Eye (tissue), 1 donor: ENCODE results near the gene TMEM151A.
"Not testable (repeated sequence)": the region's sequence is repeated elsewhere in the genome, so short reads cannot be mapped to it uniquely, and the experiment has no call there.

Experiments used
- DNase-seq: peaks from one replicate; pipeline ENCODE4 v3.0.0-alpha.2; 2015

The TMEM151A gene

GRCh38 chr11:66267379-66268243 lies 24.1 kb upstream of the TMEM151A start:
- DNase-seq: peak; percentile 95

DNA sequence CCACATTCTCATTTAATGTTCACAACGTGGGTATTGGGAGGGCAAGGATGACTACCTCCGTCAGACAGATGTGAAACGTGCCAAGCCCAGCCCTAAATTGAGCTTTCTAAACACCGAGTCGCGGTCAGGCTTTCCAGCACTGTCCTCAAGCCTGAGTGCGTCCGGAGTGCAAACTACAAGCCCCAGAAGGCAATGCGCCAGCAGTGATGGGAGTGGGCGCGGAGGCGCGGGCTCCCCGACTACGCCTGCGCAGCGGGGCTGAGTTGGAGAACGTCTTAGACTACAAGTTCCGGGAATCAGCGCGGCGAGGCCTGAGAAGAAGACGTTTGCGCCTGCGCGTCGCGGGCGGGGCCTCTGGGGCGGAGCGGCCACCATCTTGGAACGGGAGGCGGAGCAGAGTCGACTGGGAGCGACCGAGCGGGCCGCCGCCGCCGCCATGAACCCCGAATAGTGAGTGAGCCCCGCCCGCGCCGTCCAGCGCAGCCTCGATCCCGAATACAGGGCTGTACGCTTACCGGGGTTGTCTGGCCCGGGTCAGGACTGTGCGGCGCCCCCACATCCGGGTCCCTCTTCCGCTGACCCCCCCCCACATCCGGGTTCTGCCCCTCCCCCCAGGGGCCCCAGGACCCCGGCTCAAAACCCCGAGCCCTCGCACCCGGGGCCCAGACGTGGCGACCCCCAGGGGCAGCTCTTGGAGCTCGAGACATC lies 23.3 kb upstream of the TMEM151A start, which contains the start of gene RAB1B:
Gene RAB1B (plus strand): TSS at position 396 of the 708 bp plus-strand sequence. CDS start 41 bp downstream, at position 437.
- DNase-seq: peak; percentile 100

DNA sequence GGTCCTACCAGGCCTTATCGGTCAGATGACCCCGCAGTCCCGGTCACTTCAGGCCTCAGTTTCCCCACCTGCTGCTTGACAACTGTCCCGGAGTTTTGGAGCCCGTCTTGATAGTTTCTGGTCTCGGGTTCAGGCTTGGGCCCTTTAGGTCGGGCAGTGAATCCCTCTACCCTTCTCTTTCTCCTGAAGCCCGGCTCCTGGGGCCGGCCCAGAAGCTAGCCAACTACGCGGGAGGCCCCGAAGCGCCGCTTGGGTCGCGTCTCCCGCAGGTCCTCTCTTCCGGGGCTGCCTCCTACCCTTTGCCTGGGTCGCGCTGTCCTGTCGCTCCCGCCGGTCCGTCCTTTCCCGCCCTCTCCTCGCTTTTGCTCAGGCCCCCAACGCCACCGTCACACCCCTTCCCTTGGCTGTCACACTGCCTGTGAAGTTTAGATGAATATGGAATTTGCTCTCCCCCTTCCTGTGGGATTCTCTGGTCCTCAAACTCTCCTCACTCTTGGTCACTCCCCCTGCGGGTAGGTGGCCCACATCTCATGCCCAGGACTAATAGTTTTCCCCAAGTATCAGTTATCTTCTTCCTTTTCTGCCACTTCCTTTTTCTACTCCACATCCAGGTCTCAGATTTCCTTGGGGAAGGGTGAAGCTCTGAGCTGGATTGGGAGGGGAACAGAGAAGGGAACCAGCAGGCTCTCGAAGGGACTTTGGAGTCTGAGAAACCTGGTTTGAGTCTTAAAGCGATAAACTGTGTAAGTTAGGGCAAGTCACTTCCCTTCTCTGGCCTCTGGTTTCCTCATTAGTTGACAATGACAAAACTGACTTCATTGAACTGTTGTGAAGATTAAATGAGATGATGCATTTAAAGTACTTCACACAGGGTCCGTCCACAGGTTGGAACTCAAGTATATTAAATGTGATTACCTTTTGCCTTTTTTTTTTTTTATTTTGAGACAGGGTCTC lies 22.5 kb upstream of the TMEM151A start:
- DNase-seq: no peak

DNA sequence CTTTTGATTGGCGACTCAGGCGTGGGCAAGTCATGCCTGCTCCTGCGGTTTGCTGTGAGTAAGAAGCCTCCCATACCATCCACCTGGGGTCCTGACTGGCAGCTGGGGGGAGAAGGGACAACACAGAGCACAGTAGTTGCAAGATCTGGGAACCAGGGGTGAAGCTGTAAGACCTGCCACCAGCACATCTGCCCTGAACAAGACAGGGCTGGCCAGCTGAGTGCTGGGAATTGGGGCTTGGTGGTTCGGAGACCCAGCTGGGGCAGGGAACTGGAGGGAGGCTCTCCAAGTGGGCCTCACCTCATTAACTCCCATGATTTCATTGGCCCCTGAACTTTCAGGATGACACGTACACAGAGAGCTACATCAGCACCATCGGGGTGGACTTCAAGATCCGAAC lies 19.9 kb upstream of the TMEM151A start:
- DNase-seq: no peak

- no peak for DNase-seq
Measured at GRCh38 chr11:66272596-66272995, 19.1 kb upstream of the TMEM151A start.

DNA sequence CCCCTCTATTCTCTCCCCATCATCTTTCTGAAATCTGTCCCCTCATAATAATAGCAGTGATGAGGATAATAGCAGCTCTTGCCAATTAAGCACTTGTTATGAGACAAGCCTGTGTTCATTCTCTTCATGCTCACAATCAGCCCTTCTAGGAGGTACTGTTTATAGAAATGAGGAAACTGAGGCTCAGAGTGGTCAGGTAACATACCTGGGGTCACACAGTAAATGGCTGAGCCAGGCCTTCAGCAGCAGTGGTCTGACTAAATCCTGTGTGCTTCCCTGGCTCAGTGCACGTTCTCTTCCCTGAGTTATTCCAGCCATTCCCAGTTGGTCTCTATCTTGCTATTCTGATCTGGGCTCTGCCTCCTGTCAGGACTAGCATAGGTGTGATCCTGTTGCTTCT lies 17.5 kb upstream of the TMEM151A start:
- DNase-seq: no peak

DNA sequence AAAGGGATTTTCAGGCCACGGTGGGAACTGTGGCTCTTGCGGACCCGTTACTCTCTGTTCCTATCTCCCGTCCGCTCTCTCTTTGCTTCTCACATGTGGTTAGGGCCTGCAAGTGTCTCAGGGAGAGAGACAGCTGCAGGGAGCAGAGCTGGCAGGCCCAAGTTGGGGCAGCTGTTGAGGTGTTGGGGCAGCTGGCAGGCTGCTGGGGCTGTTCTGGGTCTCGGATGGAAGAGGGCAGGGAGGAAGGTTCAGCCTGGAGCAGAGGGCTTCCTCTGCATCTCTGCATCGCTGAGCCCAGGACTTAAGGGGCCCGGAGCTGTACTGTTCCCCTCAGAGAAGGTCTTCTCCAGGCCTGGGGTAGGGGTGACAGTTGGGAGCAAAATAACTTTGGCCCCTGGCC lies 16.3 kb upstream of the TMEM151A start:
- no peak for DNase-seq

DNA sequence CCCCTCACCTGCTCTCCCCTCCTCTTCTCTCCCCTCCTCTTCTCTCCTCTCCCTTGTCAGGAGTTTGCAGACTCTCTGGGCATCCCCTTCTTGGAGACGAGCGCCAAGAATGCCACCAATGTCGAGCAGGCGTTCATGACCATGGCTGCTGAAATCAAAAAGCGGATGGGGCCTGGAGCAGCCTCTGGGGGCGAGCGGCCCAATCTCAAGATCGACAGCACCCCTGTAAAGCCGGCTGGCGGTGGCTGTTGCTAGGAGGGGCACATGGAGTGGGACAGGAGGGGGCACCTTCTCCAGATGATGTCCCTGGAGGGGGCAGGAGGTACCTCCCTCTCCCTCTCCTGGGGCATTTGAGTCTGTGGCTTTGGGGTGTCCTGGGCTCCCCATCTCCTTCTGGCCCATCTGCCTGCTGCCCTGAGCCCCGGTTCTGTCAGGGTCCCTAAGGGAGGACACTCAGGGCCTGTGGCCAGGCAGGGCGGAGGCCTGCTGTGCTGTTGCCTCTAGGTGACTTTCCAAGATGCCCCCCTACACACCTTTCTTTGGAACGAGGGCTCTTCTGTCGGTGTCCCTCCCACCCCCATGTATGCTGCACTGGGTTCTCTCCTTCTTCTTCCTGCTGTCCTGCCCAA lies 15.6 kb upstream of the TMEM151A start:
- DNase-seq: no peak

GRCh38 chr11:66276619-66277018 lies 15.1 kb upstream of the TMEM151A start:
- not testable (repeated sequence) for DNase-seq

DNA sequence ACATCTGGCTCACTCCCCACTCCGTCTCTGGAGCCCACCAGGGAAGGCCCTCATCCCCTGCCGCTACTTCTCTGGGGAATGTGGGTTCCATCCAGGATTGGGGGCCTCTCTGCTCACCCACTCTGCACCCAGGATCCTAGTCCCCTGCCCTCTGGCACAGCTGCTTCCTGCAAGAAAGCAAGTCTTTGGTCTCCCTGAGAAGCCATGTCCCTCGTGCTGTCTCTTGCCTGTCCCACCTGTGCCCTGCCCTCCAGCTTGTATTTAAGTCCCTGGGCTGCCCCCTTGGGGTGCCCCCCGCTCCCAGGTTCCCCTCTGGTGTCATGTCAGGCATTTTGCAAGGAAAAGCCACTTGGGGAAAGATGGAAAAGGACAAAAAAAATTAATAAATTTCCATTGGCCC lies 14.6 kb upstream of the TMEM151A start:
- DNase-seq: not testable (repeated sequence)

GRCh38 chr11:66277471-66278362 lies 14.0 kb upstream of the TMEM151A start, which contains the start of gene CNIH2:
CNIH2 (plus strand) TSS chr11:66278175; CDS start chr11:66278457, 282 bp downstream.
- peak; percentile 75 for DNase-seq

DNA sequence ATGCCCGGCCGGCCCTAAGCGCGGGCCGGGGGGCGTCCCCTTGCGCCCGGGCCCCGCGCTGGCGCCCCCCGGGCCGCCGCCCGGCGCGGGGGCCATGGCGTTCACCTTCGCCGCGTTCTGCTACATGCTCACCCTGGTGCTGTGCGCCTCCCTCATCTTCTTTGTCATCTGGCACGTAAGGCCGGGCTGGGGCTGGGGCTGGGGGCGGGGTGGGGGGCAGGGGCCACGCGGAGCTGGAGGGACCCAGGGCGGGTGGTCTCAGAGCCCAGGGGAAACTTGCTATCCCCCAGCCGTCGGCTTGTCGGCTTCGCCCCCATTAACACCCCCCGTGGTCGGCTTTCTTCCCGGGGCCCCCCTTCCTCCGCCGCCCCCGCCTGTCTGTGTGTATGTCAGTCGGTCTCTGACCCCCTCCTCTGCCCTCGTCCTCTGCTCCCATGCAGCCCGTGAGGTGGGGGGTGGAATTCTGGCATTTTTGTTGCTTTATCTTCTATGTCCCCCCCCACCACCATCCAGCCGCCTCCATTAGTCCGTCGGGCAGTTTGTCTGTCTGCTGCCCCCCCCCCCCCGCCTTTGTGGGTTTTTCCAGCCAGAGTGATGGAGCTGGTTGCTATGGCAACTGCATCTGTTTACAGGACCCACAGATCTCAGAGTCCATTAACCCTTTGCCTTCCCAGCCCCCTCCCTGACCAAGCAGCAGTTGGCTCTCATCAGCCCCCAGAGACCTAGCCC lies 13.2 kb upstream of the TMEM151A start:
- peak; percentile 49 for DNase-seq

GRCh38 chr11:66279092-66279734 lies 12.5 kb upstream of the TMEM151A start:
- DNase-seq: peak; percentile 22

GRCh38 chr11:66280428-66280827 lies 11.3 kb upstream of the TMEM151A start:
- DNase-seq: peak; percentile 81

DNA sequence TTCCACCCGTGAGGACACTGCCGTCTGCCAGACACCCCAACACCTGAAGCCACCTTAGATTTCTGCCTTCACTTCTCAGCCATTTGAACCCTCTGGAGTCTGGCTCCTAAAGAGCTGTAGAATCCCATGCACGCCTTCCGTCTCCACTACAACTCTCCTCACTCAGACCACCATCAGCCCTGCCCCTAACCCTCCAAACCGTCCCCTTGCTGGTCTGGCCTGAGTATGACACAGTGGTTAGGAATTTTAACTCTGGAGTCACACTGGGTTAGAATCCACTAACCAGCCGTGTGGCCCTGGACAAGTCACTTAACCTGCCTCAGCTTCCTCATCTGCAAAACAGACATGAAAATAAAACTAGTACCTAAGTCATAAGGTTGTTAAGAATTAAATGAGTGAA lies 10.7 kb upstream of the TMEM151A start:
- DNase-seq: peak; percentile 28

DNA sequence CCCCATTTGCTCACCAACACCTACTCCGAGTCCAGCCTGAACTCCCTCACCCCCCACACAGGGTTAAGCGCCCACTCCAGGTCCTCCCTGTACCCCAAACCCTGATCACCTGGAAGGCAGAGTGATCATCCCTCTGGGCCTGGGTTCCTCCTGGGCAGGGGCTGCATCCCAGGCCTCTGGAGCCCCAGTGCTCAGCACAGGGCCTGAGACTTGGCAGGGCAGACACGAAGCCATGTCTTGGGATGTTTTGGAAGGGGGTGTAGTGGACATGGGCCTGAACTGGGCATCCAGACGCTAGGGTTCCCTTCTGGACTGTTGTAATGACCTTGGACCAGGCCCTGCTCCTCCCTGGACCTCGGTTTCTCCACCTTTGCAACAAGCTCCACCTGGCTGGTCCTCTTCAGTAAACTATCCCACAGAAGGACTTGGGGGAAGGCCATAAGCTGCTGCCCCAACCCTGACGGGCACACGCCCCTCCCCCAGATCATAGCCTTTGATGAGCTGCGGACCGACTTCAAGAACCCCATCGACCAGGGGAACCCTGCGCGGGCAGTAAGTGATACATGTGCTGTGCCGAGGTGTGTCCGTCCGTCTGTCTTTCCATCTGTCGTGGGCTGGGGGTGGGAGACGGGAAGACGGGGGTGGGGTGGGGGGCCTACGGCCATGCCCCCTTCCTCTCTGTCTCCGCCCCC lies 9.8 kb upstream of the TMEM151A start:
- DNase-seq: no peak

DNA sequence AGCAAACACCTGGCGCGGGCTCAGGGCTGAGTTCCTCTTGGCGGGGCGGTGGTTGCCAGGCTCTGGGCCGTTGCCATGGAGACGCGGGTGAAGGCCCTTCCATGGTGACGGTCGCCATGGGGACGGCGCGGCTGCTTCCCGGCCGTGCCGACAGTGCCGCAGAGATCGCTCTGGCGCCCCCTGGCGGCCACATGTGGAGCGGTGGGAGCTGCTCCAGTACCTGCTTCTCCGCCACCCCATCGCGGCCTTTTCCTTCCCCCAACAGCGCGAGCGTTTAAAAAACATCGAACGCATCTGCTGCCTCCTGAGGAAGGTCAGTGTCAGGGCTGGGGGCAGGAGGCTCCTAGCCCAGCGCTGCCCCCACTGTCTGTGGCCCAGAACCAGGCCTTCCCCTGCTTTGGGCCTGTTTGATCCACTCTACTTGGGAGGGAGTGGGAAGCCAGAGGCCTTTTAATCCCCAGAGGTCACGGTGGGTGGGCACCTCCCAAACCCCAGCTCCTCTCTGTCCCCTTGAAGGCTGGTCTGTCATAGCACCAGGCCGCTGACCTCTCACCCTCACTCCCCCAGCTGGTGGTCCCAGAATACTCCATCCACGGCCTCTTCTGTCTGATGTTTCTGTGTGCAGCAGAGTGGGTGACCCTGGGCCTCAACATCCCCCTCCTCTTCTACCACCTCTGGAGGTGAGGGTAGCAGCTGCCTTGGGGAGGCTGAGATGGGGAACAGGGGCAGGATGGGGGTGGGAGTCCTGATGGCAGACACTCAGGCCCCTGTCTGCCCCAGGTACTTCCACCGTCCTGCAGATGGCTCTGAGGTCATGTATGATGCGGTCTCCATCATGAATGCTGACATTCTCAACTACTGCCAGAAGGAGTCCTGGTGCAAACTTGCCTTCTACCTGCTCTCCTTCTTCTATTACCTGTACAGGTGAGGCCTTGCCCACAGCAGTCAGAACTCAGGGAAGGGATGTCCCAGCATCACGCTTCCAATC lies 8.9 kb upstream of the TMEM151A start:
- DNase-seq: peak; percentile 99
